ENCODE results near the gene PACSIN2. TPM values are rescaled to one million over a fixed set of nuclear protein-coding genes. Genes with fewer than 3 reads are reported as not detected.

The PACSIN2 gene
- total and polyA plus RNA-seq, 2 experiments from 2014 or later: 36.0 to 43.7 TPM

DNA sequence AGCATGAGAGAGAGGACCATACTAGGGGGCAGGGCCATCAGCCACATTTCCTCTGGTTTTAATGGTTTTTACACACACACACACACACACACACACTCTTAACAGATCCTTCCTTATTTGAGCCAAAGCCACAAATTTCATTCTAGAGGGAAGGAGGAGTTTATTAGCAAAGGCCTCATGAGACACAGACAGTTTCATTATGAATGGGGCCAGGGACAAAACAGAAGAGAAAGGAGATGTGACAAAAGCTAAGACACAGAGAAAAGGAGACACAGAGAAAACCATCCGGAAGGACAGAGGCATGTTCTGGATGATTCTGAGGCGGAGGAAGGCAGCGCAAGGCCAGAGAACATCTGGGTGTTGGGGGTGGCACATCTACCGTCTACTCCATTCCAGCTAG is 125.6 kb downstream of the PACSIN2 start:
- Histone ChIP-seq H3K9ac (no peak overlapping the region), H3K27ac (no peak overlapping the region), H4K20me1 (ENCODE audit: insufficient read depth) (no peaks in the 10 kb centered on the region), H3K4me1 (ENCODE audit: insufficient read depth) (peaks cover 12% of the 10 kb centered on the region), H3K79me2 (ENCODE audit: insufficient read depth) (peaks cover 25% of the 10 kb centered on the region), H3K4me2 (ENCODE audit: unreplicated experiment) (no peak overlapping the region), H3K27me3 (replicated peaks; ENCODE audit: insufficient read depth) (no peaks in the 10 kb centered on the region), H3K4me3 (no peak overlapping the region), H2AFZ (no peak overlapping the region), H3F3A (ENCODE audit: insufficient read depth) (no peaks in the 10 kb centered on the region), H3K36me3 (ENCODE audit: low read depth) (peaks cover 10% of the 10 kb centered on the region; the same call in 1 of the 2 replicates), H3K9me3 (ENCODE audit: low read depth) (no peaks in the 10 kb centered on the region), H3K9me2 (ENCODE audit: insufficient read depth) (no peaks in the 10 kb centered on the region)
- whole genome bisulfite sequencing, 2 experiments (ENCODE audit: low coverage in 1 of 2, low lambda C conversion rate in 2 of 2, missing lambda C conversion rate in 2 of 2): 87 to 89% methylated on average over 4 of the region's 4 CpGs
- no peak for DNase-seq
- in situ Hi-C loops (cut with MboI): no loop called here
- TF ChIP-seq EZH2phosphoT487 (IDR thresholded peaks at IDR 0.05; ENCODE audit: insufficient read depth, low read depth): no peak
- TF ChIP-seq EZH2 (IDR thresholded peaks at IDR 0.05; ENCODE audit: insufficient read depth, poor library complexity, severe bottlenecking): no peak

DNA sequence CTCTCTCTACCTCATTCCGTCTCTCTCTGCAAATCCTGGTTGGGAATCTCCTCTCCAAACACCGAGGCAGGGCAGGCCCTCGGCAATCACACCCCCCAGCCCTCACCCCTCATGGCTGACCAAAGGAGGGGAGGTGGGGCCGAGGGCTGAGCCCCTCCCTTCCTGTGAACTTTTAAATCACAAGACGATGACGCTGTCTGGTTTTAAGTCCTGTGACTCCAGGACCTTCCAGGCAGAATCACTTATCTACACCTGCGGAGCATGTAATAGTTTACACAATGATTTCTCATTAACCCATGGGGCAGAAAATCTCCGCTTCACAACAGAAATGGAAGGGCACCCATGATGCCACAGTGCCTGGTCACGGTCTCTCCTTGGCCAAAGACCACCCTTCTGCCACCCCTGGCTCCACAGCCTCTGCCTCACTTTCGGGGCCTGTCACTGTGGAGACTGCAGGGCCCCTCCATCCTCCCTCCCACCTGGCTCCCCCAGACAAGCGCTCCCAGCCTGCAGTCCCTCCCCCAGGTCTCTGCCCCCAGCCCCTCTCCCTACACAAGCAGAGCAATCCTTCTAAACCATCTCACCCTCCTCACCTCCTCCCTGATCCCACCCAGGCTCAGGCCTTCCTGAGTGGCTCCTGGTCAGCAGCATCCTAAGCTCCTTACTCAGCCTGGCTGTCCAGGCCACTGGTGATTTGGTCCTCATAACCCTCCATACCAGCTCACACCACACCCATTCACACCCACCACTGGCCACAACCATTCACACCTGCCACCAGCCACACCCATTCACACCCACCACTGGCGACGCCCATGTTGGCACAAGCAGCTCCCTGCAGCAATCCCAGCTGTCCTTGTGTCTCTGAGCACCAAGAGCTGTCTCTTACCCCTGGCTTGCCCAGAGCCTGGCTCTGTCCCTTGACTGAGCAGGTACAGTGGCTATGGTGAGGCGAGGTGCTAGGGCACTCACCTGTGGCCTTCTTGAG is 127.1 kb downstream of the PACSIN2 start:
- TF ChIP-seq EZH2phosphoT487 (IDR thresholded peaks at IDR 0.05; ENCODE audit: insufficient read depth, low read depth) (no peak), EZH2 (IDR thresholded peaks at IDR 0.05; ENCODE audit: insufficient read depth, poor library complexity, severe bottlenecking) (no peak)
- H3K4me1 ChIP-seq (ENCODE audit: insufficient read depth): peaks cover 12% of the 10 kb centered on the region
- H3K36me3 ChIP-seq (ENCODE audit: low read depth): peaks cover 15% of the 10 kb centered on the region; the same call in 1 of the 2 replicates
- no peaks in the 10 kb centered on the region for H4K20me1 ChIP-seq (ENCODE audit: insufficient read depth)
- in situ Hi-C loops (cut with MboI): no loop called here
- H3F3A ChIP-seq (ENCODE audit: insufficient read depth): no peaks in the 10 kb centered on the region
- no peaks in the 10 kb centered on the region for H3K9me3 ChIP-seq (ENCODE audit: low read depth)
- H3K9me2 ChIP-seq (ENCODE audit: insufficient read depth): no peaks in the 10 kb centered on the region
- no peak for DNase-seq
- H2AFZ ChIP-seq: no peak overlapping the region
- H3K9ac ChIP-seq: no peak overlapping the region
- no peak overlapping the region for H3K27ac ChIP-seq
- H3K79me2 ChIP-seq (ENCODE audit: insufficient read depth): peaks cover 10% of the 10 kb centered on the region; the same call in 1 of the 2 replicates
- 94 to 96% methylated on average over 12 to 14 of the region's 14 CpGs for WGBS, 2 experiments (ENCODE audit: low coverage in 1 of 2, low lambda C conversion rate in 2 of 2, missing lambda C conversion rate in 2 of 2)
- no peaks in the 10 kb centered on the region for H3K27me3 ChIP-seq (replicated peaks; ENCODE audit: insufficient read depth)
- H3K4me3 ChIP-seq: no peak overlapping the region
- no peak overlapping the region for H3K4me2 ChIP-seq (ENCODE audit: unreplicated experiment)

GRCh38 chr22:42887120-42887519 is 127.8 kb downstream of the PACSIN2 start:
- H3K4me3 ChIP-seq: no peak overlapping the region
- in situ Hi-C loops (cut with MboI): no loop called here
- H3K36me3 ChIP-seq (ENCODE audit: low read depth): peaks cover 15% of the 10 kb centered on the region; the same call in 1 of the 2 replicates
- H3K9me3 ChIP-seq (ENCODE audit: low read depth): no peaks in the 10 kb centered on the region
- H3K9ac ChIP-seq: no peak overlapping the region
- no peak overlapping the region for H3K4me2 ChIP-seq (ENCODE audit: unreplicated experiment)
- no peaks in the 10 kb centered on the region for H3K27me3 ChIP-seq (replicated peaks; ENCODE audit: insufficient read depth)
- no peaks in the 10 kb centered on the region for H3F3A ChIP-seq (ENCODE audit: insufficient read depth)
- no peak overlapping the region for H3K27ac ChIP-seq
- H3K79me2 ChIP-seq (ENCODE audit: insufficient read depth): peaks cover 5% of the 10 kb centered on the region; the same call in 1 of the 2 replicates
- no peaks in the 10 kb centered on the region for H3K9me2 ChIP-seq (ENCODE audit: insufficient read depth)
- H4K20me1 ChIP-seq (ENCODE audit: insufficient read depth): no peaks in the 10 kb centered on the region
- H3K4me1 ChIP-seq (ENCODE audit: insufficient read depth): peaks cover 12% of the 10 kb centered on the region
- WGBS, 2 experiments (ENCODE audit: low coverage in 1 of 2, low lambda C conversion rate in 2 of 2, missing lambda C conversion rate in 2 of 2): 89 to 95% methylated on average over 7 of the region's 7 CpGs
- H2AFZ ChIP-seq: no peak overlapping the region
- DNase-seq: no peak
- TF ChIP-seq EZH2phosphoT487 (IDR thresholded peaks at IDR 0.05; ENCODE audit: insufficient read depth, low read depth) (no peak), EZH2 (IDR thresholded peaks at IDR 0.05; ENCODE audit: insufficient read depth, poor library complexity, severe bottlenecking) (no peak)

DNA sequence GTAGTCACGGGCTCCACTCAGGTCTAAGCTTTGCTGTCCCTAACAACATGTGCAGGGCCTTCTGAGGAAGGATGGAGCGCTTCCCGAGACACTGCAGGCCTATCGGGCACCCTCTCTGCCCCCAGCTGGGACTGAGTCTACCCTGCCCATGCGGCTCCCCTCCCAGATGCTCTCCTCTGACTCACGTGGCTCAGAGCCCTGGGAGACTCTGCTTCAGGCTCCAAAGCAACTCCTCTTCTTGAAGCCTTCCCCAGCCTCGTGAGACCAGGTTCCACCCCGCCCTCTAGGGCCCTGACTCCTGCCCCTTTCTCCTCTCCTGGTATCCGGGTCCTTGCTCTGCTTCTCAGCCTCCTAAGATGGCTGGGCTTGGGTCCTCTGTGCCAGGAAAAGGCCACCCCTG is 129.5 kb downstream of the PACSIN2 start:
- Histone ChIP-seq H3K27ac (peak overlapping the region; percentile 31), H3K9ac (peak overlapping the region; percentile 62), H3K27me3 (replicated peaks; ENCODE audit: insufficient read depth) (no peaks in the 10 kb centered on the region), H3K4me2 (ENCODE audit: unreplicated experiment) (no peak overlapping the region), H4K20me1 (ENCODE audit: insufficient read depth) (no peaks in the 10 kb centered on the region), H3K79me2 (ENCODE audit: insufficient read depth) (no peaks in the 10 kb centered on the region), H2AFZ (no peak overlapping the region), H3K9me2 (ENCODE audit: insufficient read depth) (no peaks in the 10 kb centered on the region), H3F3A (ENCODE audit: insufficient read depth) (no peaks in the 10 kb centered on the region), H3K9me3 (ENCODE audit: low read depth) (no peaks in the 10 kb centered on the region), H3K4me1 (ENCODE audit: insufficient read depth) (peaks cover 12% of the 10 kb centered on the region), H3K4me3 (no peak overlapping the region), H3K36me3 (ENCODE audit: low read depth) (peaks cover 15% of the 10 kb centered on the region; the same call in 1 of the 2 replicates)
- peak; percentile 84 for DNase-seq
- TF ChIP-seq EZH2phosphoT487 (IDR thresholded peaks at IDR 0.05; ENCODE audit: insufficient read depth, low read depth) (no peak), EZH2 (IDR thresholded peaks at IDR 0.05; ENCODE audit: insufficient read depth, poor library complexity, severe bottlenecking) (no peak)
- WGBS, 2 experiments (ENCODE audit: low coverage in 1 of 2, low lambda C conversion rate in 2 of 2, missing lambda C conversion rate in 2 of 2): 30 to 32% methylated on average over 7 to 9 of the region's 9 CpGs
- in situ Hi-C loops (cut with MboI): no loop called here

Data from GM23248 (cell line).